Activated CD4-positive, alpha-beta memory T cell treated with anti-CD3 and anti-CD28 coated beads, Interleukin-2, amount 10 ng/mL, durations not matched to agents 7 days and 5 days (primary cell): ENCODE results near the gene JAKMIP1. TPM values are rescaled to one million over a fixed set of nuclear protein-coding genes. Genes with fewer than 3 reads are reported as not detected.

ENCODE experiments used
- CTCF ChIA-PET: fragments of 350-600 bp; sonication (Branson Sonifier 250); formaldehyde crosslinking; loops from one replicate; lab custom pipeline; 2021; ENCODE audit warnings: antibody characterized with exemption, inconsistent platforms; lab: Charles Lee
- POLR2A ChIA-PET: fragments of 350-600 bp; sonication (Branson Sonifier 250); formaldehyde crosslinking; loops from one replicate; lab custom pipeline; 2021; ENCODE audit warnings: antibody characterized with exemption; lab: Charles Lee
- DNase-seq: peaks from one replicate; pipeline ENCODE4 v3.0.0-alpha.2; 2020
- H3K27ac Mint-ChIP-seq: one replicate; pipeline ENCODE4 v1.8.0; 2021; ENCODE audit warnings: mild to moderate bottlenecking, mixed read lengths
- H3K27me3 Mint-ChIP-seq: one replicate; pipeline ENCODE4 v1.8.0; 2021; ENCODE audit warnings: mixed read lengths
- H3K36me3 Mint-ChIP-seq: one replicate; pipeline ENCODE4 v1.8.0; 2021; ENCODE audit warnings: low read depth, mixed read lengths
- H3K4me1 Mint-ChIP-seq: one replicate; pipeline ENCODE4 v1.8.0; 2021; ENCODE audit warnings: mixed read lengths
- H3K4me3 Mint-ChIP-seq: one replicate; pipeline ENCODE4 v1.8.0; 2021; ENCODE audit warnings: mild to moderate bottlenecking, mixed read lengths
- H3K9me3 Mint-ChIP-seq: one replicate; pipeline ENCODE4 v1.8.0; 2021; ENCODE audit warnings: mixed read lengths
- total RNA-seq, 2 experiments: library from RNA; stranded (reverse); gene quantifications; one replicate each; pipeline ENCODE4 v1.2.3, GENCODE V29; 2021

The JAKMIP1 gene
- total RNA-seq, 2 experiments from 2014 or later: 43.8 to 44.4 TPM

DNA sequence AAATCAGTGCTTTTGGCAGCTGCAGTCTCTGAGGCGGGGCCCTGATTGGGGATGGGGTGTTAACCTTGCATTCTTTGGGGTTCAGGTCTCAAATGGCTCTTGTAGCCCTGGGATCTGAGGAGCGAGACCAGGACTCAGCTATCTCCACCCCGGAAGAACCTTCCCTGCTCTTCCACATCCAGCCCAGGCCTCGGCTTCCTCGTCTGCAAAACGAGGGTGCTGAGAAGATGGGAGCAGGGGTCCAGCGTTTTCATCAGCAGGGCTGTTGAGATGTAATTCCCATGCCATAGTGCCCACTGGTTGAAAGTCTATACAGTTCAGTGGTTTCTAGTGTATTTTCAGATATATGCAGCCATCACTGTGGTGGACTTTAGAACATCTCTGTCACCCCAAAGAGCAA lies 34.7 kb upstream of the JAKMIP1 start:
- Mint-ChIP-seq H3K4me1 (no peaks in the 10 kb centered on the region), H3K27ac (no peak overlapping the region), H3K27me3 (peaks cover 5% of the 10 kb centered on the region), H3K36me3 (no peaks in the 10 kb centered on the region), H3K9me3 (no peaks in the 10 kb centered on the region), H3K4me3 (no peak overlapping the region)
- POLR2A ChIA-PET: no interaction called here
- CTCF ChIA-PET: no interaction called here
- DNase-seq: no peak

- no peak overlapping the region for H3K4me3 Mint-ChIP-seq
- no peaks in the 10 kb centered on the region for H3K9me3 Mint-ChIP-seq
- no peaks in the 10 kb centered on the region for H3K36me3 Mint-ChIP-seq
- H3K4me1 Mint-ChIP-seq: no peaks in the 10 kb centered on the region
- no peak for DNase-seq
- CTCF ChIA-PET: no interaction called here
- peaks cover 5% of the 10 kb centered on the region for H3K27me3 Mint-ChIP-seq
- H3K27ac Mint-ChIP-seq: no peak overlapping the region
- POLR2A ChIA-PET: interaction anchor here (1.5 kb wide), 1 partner anchor 100 kb away, joined by 3 read pairs; no protein-coding TSS in a partner anchor
Observed at GRCh38 chr4:6233929-6234328, 33.6 kb upstream of the JAKMIP1 start.

- no peaks in the 10 kb centered on the region for H3K36me3 Mint-ChIP-seq
- no peaks in the 10 kb centered on the region for H3K4me1 Mint-ChIP-seq
- ChIA-PET CTCF (no interaction called here), POLR2A (interaction anchor here (1.0 to 1.5 kb wide), 2 partner anchors 99 to 132 kb away, joined by 3 read pairs; no protein-coding TSS in a partner anchor)
- peaks cover 5% of the 10 kb centered on the region for H3K27me3 Mint-ChIP-seq
- no peak for DNase-seq
- no peaks in the 10 kb centered on the region for H3K9me3 Mint-ChIP-seq
- no peak overlapping the region for H3K4me3 Mint-ChIP-seq
- H3K27ac Mint-ChIP-seq: no peak overlapping the region
Observed at GRCh38 chr4:6232836-6233785, 32.8 kb upstream of the JAKMIP1 start.

DNA sequence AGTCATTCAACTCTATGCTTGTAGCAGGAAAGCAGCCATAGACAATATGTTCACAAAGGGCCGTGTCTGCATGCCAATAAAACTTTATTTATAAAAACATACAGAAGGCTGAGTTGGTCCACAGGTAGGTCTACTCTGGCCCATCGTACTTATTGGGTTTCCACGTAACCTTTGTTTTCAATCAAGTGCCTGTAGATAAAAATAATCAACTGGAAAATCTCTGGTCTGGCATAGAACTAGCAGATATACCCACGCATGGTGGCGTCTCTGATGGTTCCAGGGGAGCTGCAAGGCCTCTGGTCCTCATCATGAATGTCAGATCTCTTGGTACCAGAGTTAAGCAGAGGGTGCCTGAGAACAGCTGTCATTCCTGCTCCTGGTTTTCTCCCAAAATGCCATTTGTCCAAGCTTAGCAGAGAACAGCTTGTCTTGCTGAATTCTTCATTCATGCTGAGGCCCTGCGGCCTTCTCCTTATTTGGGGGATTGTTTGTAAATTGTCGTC lies 31.4 kb upstream of the JAKMIP1 start:
- POLR2A ChIA-PET: interaction anchor here (0.9 kb wide), 1 partner anchor 19 kb away, joined by 3 read pairs; no protein-coding TSS in a partner anchor
- no peaks in the 10 kb centered on the region for H3K36me3 Mint-ChIP-seq
- H3K4me1 Mint-ChIP-seq: no peaks in the 10 kb centered on the region
- H3K4me3 Mint-ChIP-seq: no peak overlapping the region
- H3K27ac Mint-ChIP-seq: no peak overlapping the region
- CTCF ChIA-PET: no interaction called here
- peaks cover 3% of the 10 kb centered on the region for H3K27me3 Mint-ChIP-seq
- no peaks in the 10 kb centered on the region for H3K9me3 Mint-ChIP-seq
- DNase-seq: no peak

DNA sequence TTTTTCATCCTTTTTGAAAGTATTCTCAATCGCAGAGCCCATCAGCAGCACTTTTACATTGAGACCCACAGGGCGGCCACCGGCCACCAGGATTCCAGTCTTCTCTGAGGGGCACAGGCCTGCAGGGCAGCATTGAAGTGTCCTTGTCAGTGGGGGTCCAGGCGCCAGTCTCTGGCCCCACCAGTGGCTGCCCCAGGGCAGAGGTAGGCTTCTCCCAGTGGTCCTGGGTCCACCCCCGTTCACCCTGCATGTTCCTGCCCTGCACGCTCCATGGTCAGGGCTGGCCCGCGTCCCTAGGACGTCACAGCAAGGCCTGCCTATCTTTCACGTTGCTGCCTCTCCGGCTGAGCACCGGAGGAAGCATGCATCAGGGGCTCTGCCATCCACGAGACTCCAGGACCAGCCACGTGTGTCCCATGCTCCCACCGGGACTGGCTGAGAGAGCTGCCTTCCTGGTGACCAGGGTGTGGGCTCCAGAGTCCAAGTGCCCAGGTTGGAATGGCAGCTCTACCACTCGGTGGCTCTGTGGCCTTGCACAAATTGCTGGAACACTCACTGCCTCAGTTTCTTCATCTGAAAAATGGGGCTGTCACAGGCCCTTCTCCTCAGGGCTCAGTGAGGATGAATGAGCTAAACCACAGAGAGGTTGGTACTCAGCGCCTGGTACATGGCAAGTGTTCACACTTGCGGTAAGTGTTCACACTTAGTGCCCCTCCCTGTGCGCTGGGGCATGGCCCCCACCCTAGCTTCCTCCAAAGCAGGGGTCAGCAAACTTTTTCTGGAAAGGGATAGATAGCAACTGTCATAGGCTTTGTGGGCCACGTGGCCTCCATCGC lies 30.7 kb upstream of the JAKMIP1 start:
- POLR2A ChIA-PET: interaction anchor here (0.9 kb wide), 1 partner anchor 20 kb away, joined by 3 read pairs; no protein-coding TSS in a partner anchor
- Mint-ChIP-seq H3K36me3 (no peaks in the 10 kb centered on the region), H3K27ac (no peak overlapping the region), H3K4me3 (no peak overlapping the region), H3K27me3 (peaks cover under 1% of the 10 kb centered on the region), H3K4me1 (no peaks in the 10 kb centered on the region), H3K9me3 (no peaks in the 10 kb centered on the region)
- no peak for DNase-seq
- CTCF ChIA-PET: interaction anchor here (0.6 kb wide), 1 partner anchor 25 kb away, joined by 4 read pairs; no protein-coding TSS in a partner anchor

DNA sequence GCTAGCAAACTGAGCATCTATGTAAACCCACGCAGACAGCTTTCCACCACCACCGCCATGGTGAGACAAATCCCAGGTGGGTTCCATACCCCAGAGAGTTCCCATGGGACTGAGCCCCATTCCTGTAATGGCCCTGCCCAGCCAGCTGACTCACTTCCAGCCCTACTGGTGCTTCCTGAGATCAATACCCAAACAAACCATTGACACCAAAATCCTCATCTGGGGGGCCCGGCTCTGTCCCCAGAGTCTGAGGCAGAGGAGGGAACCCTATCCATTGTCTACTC lies 30.1 kb upstream of the JAKMIP1 start:
- no peak overlapping the region for H3K4me3 Mint-ChIP-seq
- H3K27me3 Mint-ChIP-seq: peaks cover 3% of the 10 kb centered on the region
- ChIA-PET CTCF (no interaction called here), POLR2A (no interaction called here)
- no peak for DNase-seq
- H3K4me1 Mint-ChIP-seq: no peaks in the 10 kb centered on the region
- no peaks in the 10 kb centered on the region for H3K9me3 Mint-ChIP-seq
- no peak overlapping the region for H3K27ac Mint-ChIP-seq
- no peaks in the 10 kb centered on the region for H3K36me3 Mint-ChIP-seq

DNA sequence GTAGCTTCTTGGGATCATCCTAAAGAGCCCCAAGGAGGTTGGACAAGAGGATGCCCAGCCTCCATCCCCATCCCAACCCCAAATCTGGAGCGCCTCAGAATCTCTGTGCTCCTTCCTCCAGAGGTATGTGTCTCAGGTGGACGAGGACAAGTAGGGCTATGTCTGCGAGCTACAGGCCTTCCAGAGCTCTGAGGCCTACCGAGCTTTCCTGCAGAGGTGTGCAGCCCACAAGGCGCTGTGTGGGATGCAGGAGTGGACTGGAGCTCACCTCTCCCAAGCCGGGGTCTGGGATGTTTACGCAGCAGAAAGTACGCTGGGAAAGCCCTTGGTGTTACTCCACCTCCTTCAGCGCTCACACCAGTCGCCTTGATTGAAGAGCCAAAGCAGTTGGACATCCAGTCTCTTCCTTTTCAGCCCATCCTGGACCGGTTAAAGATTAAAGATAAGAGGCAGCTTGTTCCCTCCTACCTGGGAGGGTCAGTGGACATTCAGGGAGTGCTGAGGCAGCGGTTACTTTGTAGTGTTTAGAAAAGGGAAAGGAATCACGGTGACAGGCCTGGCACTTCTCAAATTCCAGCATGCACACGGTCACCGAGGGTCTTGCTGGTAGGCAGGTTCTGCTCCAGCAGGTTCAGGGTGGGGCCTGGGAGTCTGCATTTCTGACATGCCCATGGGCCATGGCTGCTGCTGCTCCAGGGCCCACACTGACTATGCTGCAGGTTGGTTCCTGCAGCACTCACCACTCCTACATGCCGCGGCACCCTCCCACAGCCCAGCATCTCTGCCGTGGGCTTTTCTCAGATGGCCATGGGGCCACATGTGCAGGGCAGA lies 29.5 kb upstream of the JAKMIP1 start:
- H3K4me1 Mint-ChIP-seq: no peaks in the 10 kb centered on the region
- H3K9me3 Mint-ChIP-seq: no peaks in the 10 kb centered on the region
- no peak overlapping the region for H3K27ac Mint-ChIP-seq
- no peak for DNase-seq
- H3K36me3 Mint-ChIP-seq: no peaks in the 10 kb centered on the region
- peaks cover 9% of the 10 kb centered on the region for H3K27me3 Mint-ChIP-seq
- ChIA-PET CTCF (no interaction called here), POLR2A (no interaction called here)
- H3K4me3 Mint-ChIP-seq: no peak overlapping the region

DNA sequence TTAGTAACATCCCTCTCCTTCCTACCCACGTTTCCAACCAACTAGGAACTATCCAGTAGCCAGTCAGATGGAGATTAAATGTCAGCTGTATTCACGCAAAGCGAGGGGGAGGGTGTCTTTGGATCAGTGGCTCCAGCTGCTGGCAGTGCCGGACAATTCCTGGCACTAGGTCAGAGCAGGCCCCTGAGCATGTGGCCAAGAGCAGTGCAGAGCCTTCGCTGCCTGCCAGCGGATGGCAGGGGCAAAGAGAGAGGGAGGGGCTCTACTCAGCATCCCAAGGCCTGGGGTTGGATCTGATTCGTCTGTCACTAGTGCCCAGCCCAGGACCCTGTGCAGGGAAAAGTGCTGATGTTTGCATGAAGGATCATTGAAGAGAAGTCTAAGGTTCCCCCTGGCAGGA lies 28.7 kb upstream of the JAKMIP1 start:
- no peaks in the 10 kb centered on the region for H3K36me3 Mint-ChIP-seq
- H3K4me3 Mint-ChIP-seq: no peak overlapping the region
- H3K27me3 Mint-ChIP-seq: peaks cover 13% of the 10 kb centered on the region
- ChIA-PET POLR2A (no interaction called here), CTCF (no interaction called here)
- no peaks in the 10 kb centered on the region for H3K4me1 Mint-ChIP-seq
- no peaks in the 10 kb centered on the region for H3K9me3 Mint-ChIP-seq
- no peak overlapping the region for H3K27ac Mint-ChIP-seq
- DNase-seq: no peak

- H3K9me3 Mint-ChIP-seq: no peaks in the 10 kb centered on the region
- H3K4me1 Mint-ChIP-seq: no peaks in the 10 kb centered on the region
- DNase-seq: no peak
- no peaks in the 10 kb centered on the region for H3K36me3 Mint-ChIP-seq
- no peak overlapping the region for H3K4me3 Mint-ChIP-seq
- H3K27ac Mint-ChIP-seq: no peak overlapping the region
- CTCF ChIA-PET: no interaction called here
- POLR2A ChIA-PET: no interaction called here
- peaks cover 20% of the 10 kb centered on the region for H3K27me3 Mint-ChIP-seq
Observed at GRCh38 chr4:6228158-6229067, 28.1 kb upstream of the JAKMIP1 start.

DNA sequence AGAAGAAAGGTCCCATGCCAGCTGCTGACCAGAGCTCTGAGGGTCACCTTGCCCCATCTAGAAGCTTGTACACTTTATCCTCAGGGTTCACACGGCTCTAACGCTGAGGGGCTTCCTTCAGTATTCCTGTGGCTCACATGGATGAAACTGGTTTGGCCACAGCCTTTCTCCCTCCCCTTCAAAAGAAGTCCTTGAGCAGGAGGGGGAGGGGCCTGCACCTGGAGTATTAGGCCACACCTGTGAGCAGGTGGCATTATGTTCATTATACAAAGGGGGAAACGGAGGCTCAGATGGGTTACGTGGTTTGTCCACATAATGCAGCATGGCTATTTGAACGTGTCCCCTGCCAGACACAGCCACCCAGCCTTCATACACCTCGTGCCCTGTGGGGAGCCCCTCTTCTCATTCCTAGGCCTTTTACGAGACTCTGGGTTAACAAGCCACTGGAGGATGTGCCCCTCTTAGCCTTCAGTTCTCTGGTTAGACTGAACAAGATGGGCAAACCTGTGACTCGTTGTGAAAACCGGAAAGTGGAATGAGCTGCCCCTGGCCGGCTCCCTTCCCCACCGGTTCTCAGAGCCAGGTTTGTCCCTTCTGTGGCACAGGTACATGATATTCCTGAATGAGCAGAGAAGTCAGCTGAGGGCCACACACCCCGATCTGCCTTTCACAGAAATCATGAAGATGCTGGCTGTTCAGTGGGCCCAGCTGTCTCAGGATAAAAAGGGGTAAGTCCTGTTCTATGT lies 27.2 kb upstream of the JAKMIP1 start:
- ChIA-PET POLR2A (no interaction called here), CTCF (no interaction called here)
- Mint-ChIP-seq H3K36me3 (no peaks in the 10 kb centered on the region), H3K9me3 (no peaks in the 10 kb centered on the region), H3K4me1 (no peaks in the 10 kb centered on the region), H3K27me3 (peaks cover 26% of the 10 kb centered on the region), H3K4me3 (no peak overlapping the region), H3K27ac (no peak overlapping the region)
- no peak for DNase-seq

- Mint-ChIP-seq H3K27ac (no peak overlapping the region), H3K4me1 (no peaks in the 10 kb centered on the region), H3K36me3 (peaks cover 2% of the 10 kb centered on the region), H3K27me3 (peaks cover 30% of the 10 kb centered on the region), H3K9me3 (no peaks in the 10 kb centered on the region), H3K4me3 (no peak overlapping the region)
- POLR2A ChIA-PET: no interaction called here
- no peak for DNase-seq
- CTCF ChIA-PET: interaction anchor here (0.8 to 1.8 kb wide), 2 partner anchors 23 to 25 kb away, joined by 3 to 8 read pairs; no protein-coding TSS in a partner anchor
Observed at GRCh38 chr4:6226506-6226905, 26.2 kb upstream of the JAKMIP1 start.
